Activated T-helper 17 cell treated with anti-CD3 and anti-CD28 coated beads, Interleukin-2, amount 50 U/mL, for 72 hours (primary cell): ENCODE measurements around the gene STYK1. TPM values are rescaled to one million over a fixed set of nuclear protein-coding genes. Genes with fewer than 3 reads are reported as not detected.
"Not testable (repeated sequence)": the region's sequence is repeated elsewhere in the genome, so short reads cannot be mapped to it uniquely, and the experiment has no call there.

Experiments used
- ATAC-seq: fragments of 150-1000 bp; cut with Tn5 transposase; replicated peaks from 2 replicates; pipeline ENCODE4 v1.10.0; 2021; ENCODE audit warnings: mild to moderate bottlenecking, moderate library complexity
- H3K27ac Mint-ChIP-seq: one replicate; pipeline ENCODE4 v1.8.0; 2022; ENCODE audit warnings: mixed read lengths
- H3K27me3 Mint-ChIP-seq: one replicate; pipeline ENCODE4 v1.8.0; 2022; ENCODE audit warnings: mixed read lengths
- H3K36me3 Mint-ChIP-seq: one replicate; pipeline ENCODE4 v1.8.0; 2022; ENCODE audit warnings: low read depth, mild to moderate bottlenecking, mixed read lengths
- H3K4me1 Mint-ChIP-seq: one replicate; pipeline ENCODE4 v1.8.0; 2022; ENCODE audit warnings: mixed read lengths
- H3K4me3 Mint-ChIP-seq: one replicate; pipeline ENCODE4 v1.8.0; 2022; ENCODE audit warnings: mild to moderate bottlenecking, mixed read lengths
- H3K9me3 Mint-ChIP-seq: one replicate; pipeline ENCODE4 v1.8.0; 2022; ENCODE audit warnings: mixed read lengths
- total RNA-seq, 2 donors: library from RNA; stranded (reverse); gene quantifications; one replicate each; pipeline ENCODE4 v1.2.3, GENCODE V29; 2022

The STYK1 gene
- total RNA-seq, 2 donors from 2014 or later, result 0.17 TPM; not detected in 1

DNA sequence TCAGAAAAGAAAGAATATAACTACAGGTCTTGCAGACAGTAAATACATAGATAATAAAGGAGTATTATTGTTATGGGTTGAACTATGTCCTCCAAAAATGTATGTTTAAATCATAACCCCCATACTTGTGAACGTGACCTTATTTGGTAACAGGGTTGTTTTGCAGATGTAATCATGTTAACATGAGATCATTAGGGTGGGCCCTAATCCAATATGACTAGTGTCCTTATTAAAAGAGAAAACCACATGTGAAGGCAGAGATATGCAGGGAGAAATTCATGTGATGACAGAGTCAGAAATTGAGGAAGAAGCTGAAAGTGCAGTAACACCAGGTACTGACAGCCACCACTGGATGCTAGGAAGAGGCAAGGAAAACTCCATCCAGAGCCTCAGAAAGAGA, 89.4 kb downstream of the STYK1 start:
- no peaks in the 10 kb centered on the region for H3K9me3 Mint-ChIP-seq
- H3K27ac Mint-ChIP-seq, result no peak overlapping the region
- ATAC-seq, result no peak
- H3K4me3 Mint-ChIP-seq, result no peak overlapping the region
- H3K36me3 Mint-ChIP-seq, result peaks cover 8% of the 10 kb centered on the region
- H3K4me1 Mint-ChIP-seq, result no peaks in the 10 kb centered on the region
- no peaks in the 10 kb centered on the region for H3K27me3 Mint-ChIP-seq

DNA sequence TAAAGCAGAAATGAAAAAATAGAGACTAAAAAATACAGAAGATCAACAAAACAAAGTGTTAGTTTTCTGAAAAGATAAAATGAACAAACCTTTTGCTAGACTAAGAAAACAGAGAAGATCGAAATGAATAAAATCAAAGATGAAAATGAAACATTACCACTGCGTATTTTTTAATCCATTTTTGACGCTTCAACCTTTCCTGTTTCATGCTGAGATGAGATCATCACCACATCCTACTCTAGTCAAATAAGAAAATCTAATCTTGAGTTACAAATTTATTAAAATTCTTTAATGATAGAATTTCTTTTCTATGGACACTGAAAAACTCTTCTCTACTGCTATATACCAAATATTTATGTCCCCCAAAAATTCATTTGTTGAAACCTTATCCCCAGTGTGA, 91.1 kb downstream of the STYK1 start:
- no peak for ATAC-seq
- H3K36me3 Mint-ChIP-seq, result peaks cover 8% of the 10 kb centered on the region
- no peaks in the 10 kb centered on the region for H3K9me3 Mint-ChIP-seq
- no peaks in the 10 kb centered on the region for H3K27me3 Mint-ChIP-seq
- no peak overlapping the region for H3K27ac Mint-ChIP-seq
- no peaks in the 10 kb centered on the region for H3K4me1 Mint-ChIP-seq
- H3K4me3 Mint-ChIP-seq, result no peak overlapping the region

DNA sequence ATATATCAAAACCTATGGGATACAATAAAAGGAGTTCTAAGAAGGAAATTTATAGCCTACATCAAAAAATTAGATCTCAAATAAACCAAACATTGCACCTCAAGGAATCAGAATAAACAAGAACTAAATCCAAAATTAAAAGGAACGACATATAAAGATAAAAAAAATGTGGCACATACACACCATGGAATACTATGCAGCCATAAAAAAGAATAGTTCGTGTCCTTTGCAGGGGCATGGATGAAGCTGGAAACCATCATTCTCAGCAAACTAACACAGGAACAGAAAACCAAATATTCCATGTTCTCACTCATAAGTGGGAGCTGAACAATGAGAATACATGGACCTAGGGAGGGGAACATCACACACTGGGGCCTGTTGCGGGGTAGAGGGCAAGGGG, 91.7 kb downstream of the STYK1 start:
- H3K27ac Mint-ChIP-seq, H3K36me3 Mint-ChIP-seq, H3K4me3 Mint-ChIP-seq, H3K9me3 Mint-ChIP-seq, H3K4me1 Mint-ChIP-seq, H3K27me3 Mint-ChIP-seq, ATAC-seq: not testable (repeated sequence)

DNA sequence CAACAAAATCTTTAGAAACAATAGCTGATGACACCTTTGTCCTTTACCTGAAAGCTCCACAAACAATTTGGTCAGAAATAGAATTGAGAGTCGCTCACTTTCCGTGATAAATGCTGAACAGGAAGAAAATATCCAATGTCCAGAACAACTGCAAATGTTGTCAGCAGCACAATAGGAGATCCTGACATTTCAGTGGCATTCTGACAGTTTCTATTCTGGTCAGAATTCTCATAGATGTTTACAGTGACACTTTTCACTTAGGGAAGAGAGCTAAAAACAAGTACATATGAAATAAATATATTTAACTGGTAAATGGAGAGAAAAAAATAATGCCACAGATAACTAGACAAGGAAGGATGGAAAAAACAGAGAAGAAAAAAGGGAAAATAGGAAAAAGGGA, 99.5 kb downstream of the STYK1 start:
- Mint-ChIP-seq H3K27ac (no peak overlapping the region), H3K4me1 (no peaks in the 10 kb centered on the region), H3K36me3 (no peaks in the 10 kb centered on the region), H3K27me3 (no peaks in the 10 kb centered on the region), H3K9me3 (no peaks in the 10 kb centered on the region), H3K4me3 (no peak overlapping the region)
- ATAC-seq, result no peak

DNA sequence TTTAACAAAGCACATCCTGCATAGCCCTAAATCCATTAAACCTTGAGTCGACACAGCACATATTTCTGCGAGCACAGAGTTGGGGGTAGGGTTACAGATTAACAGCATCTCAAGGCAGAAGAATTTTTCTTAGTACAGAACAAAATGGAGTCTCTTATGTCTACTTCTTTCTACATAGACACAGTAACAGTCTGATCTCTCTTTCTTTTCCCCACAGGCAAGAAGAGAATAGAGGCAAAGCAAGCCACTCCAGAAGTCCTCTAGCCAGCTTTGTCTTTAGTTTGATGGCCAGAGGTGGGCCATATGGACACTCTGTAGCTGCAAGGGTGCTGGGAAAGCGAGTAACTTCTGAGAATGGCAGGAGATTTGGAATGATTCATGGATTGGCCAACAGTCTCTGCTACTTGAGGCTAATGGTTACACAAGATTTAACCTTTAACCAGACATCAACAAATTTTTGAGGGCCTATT, 101.8 kb downstream of the STYK1 start:
- not testable (repeated sequence) for ATAC-seq, H3K4me3 Mint-ChIP-seq, H3K27ac Mint-ChIP-seq, H3K27me3 Mint-ChIP-seq, H3K36me3 Mint-ChIP-seq, H3K9me3 Mint-ChIP-seq, H3K4me1 Mint-ChIP-seq

DNA sequence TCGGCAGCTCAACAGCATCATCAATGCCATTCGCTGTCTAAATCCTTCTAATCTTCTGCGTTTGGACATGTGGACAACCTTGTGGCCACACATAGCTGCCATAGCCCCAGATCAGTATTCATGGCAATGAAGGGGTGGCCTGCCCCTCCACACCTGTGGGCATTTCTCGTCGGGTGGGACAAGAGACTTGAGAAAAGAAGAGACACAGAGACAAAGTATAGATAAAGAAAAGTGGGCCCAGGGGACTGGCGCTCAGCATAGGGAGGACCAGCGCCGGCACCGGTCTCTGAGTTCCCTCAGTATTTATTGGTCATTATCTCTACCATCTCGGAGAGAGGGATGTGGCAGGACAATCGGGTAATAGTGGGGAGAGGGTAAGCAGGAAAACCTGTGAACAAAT, 102.7 kb downstream of the STYK1 start:
- no peak for ATAC-seq
- Mint-ChIP-seq H3K4me1 (no peaks in the 10 kb centered on the region), H3K4me3 (no peak overlapping the region), H3K27me3 (peaks cover 7% of the 10 kb centered on the region), H3K27ac (no peak overlapping the region), H3K9me3 (no peaks in the 10 kb centered on the region), H3K36me3 (no peaks in the 10 kb centered on the region)

Other genes starting within 250 kb of the STYK1 start
- gene KLRC2, start 238.0 kb downstream of the STYK1 start, total RNA-seq, result not detected
- under 1 TPM in 1 of 2 donors, not detected in 1; 0.26 TPM for gene KLRC1, start 220.7 kb downstream of the STYK1 start, total RNA-seq
- under 1 TPM; 0.26 TPM for gene EIF2S3B, start 168.2 kb downstream of the STYK1 start, total RNA-seq
- gene MAGOHB, start 60.4 kb downstream of the STYK1 start, total RNA-seq, result 10 to 100 TPM; 40.4 to 68.4 TPM
- 10 to 100 TPM; 23.7 to 81.0 TPM for gene YBX3, start 49.3 kb upstream of the STYK1 start, total RNA-seq
- not detected for gene TAS2R7, start 128.6 kb upstream of the STYK1 start, total RNA-seq
- not detected for gene TAS2R8, start 133.2 kb upstream of the STYK1 start, total RNA-seq
- gene TAS2R9, start 136.1 kb upstream of the STYK1 start, total RNA-seq, result not detected
- under 1 TPM; 0.48 to 0.69 TPM for gene TAS2R10, start 152.3 kb upstream of the STYK1 start, total RNA-seq
- 1 to 10 TPM; 2.4 to 3.6 TPM for gene PRR4, start 175.4 kb upstream of the STYK1 start, total RNA-seq
- 10 to 100 TPM; 18.8 to 24.3 TPM for gene PRH1, start 210.2 kb upstream of the STYK1 start, total RNA-seq
- gene TAS2R13, start 235.5 kb upstream of the STYK1 start, total RNA-seq, result 1 to 10 TPM; 1.2 to 2.1 TPM